HG02763 (cell line): ENCODE data around the gene GGACT.
"Not testable (repeated sequence)": the region's sequence is repeated elsewhere in the genome, so short reads cannot be mapped to it uniquely, and the experiment has no call there.

Experiments used
- ATAC-seq: cut with Tn5 transposase; IDR thresholded peaks from one replicate; pipeline ENCODE4 v1.9.1; 2021; ENCODE audit warnings: mild to moderate bottlenecking, moderate library complexity; ENCODE audit not compliant: unreplicated experiment

Gene GGACT

GRCh38 chr13:100601716-100602115, 13.1 kb upstream of the GGACT start:
- no peak for ATAC-seq

- ATAC-seq: no peak
Observed at GRCh38 chr13:100600915-100601314, 12.3 kb upstream of the GGACT start.

DNA sequence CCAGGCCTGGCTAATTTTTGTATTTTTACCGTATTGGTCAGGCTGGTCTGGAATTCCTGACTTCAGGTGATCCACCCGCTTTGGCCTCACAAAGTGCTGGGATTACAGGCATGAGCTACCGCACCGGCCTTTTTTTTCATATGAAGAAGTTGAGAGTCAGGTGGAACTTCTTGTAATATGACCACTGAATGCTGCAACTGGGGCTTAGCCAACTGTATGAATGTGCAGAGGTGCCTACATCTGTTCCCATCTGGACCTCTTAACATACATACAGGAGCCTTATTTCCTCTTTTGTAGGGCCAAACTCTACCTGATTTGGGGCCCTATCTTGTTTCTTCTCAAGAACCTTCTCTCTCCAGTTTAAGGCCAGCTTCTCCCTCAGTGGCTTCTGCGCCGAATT, 11.9 kb upstream of the GGACT start:
- ATAC-seq: no peak

GRCh38 chr13:100597253-100597652, 8.7 kb upstream of the GGACT start:
- no peak for ATAC-seq

DNA sequence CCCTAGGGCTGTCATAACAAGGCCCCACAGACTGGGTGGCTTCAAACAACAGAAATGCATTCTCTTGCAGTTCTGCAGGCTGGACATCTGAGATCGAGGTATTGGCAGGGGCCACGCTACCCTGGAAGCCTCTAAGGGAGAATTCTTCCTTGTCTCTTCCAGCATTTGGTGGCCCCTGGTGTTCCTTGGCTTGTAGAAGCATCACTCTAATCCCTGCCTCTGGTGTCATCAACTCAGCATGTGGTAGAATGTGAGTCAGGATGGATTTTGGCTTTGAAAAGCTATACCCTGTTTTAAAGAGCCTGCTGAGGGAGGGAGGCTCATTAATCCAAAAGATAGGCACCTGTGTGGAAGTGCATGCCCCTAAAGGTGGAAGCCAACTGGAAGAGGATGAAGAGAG, 7.9 kb upstream of the GGACT start:
- ATAC-seq: no peak

GRCh38 chr13:100594731-100595130, 6.1 kb upstream of the GGACT start:
- no peak for ATAC-seq

DNA sequence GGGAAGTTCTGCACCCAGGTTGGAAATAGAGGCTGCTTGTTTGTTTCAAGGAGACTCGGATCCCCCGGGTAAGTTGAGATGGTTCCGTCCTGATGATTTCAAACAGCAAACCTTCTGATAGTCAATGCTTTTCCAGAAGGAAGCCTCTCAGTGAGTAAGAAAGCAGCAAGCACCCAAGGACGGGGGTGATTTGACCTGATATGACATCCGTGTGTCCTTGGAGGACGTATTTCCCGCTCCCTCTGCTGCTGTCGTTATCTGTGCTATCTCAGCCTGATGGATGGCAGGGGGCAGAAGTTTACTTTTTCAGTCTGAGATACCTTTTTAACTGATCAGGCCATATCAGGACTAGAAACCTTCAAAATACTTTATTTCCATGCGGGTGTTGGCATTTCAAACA, 5.7 kb upstream of the GGACT start:
- ATAC-seq: no peak

GRCh38 chr13:100589178-100589725, 663 bp upstream of the GGACT start:
- no peak for ATAC-seq

GRCh38 chr13:100584896-100585295, 3.7 kb downstream of the GGACT start:
- ATAC-seq: no peak

- no peak for ATAC-seq
Observed at GRCh38 chr13:100581504-100581903, 7.1 kb downstream of the GGACT start.

- ATAC-seq: no peak
Observed at GRCh38 chr13:100581030-100581429, 7.6 kb downstream of the GGACT start.

- no peak for ATAC-seq
Observed at GRCh38 chr13:100580045-100580444, 8.5 kb downstream of the GGACT start.

- not testable (repeated sequence) for ATAC-seq
Observed at GRCh38 chr13:100577239-100577638, 11.3 kb downstream of the GGACT start.

DNA sequence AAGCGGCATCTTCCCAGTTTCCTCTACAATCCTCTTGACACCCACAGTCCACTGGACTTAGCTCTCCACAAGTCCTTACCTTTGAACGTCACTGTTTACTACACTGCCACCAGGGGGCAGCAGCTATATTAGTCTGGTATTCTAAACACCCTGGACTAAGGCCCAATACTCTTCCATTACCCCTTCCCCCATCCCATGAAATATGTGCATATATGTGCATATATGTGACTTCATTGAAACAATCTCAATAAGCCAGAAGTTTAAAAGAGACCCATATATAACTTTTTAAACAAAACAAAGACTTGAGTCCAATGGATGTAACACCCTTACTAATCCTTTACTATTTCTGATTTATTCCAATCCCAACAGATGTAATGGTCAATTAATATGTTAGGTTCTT, 15.5 kb downstream of the GGACT start:
- ATAC-seq: peak; percentile 90

DNA sequence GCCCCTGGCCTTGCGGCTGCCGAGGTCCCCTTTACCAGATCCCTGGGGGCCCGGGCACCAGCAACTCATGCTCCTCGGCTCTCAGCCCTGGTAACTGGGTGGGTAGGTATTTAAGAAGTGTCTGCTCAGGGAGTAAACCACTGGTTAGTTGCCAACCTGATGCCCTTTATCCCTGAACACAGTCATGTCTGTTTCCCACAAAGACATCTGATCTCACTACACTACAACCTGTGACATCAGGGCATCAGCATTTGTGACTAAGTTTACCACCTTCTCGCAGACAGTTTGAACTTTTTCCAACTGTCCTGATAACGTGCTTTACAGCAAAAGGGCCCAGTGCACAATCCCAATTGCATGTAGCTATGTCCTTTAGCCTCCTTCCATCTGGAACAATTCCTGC, 22.0 kb downstream of the GGACT start:
- no peak for ATAC-seq

DNA sequence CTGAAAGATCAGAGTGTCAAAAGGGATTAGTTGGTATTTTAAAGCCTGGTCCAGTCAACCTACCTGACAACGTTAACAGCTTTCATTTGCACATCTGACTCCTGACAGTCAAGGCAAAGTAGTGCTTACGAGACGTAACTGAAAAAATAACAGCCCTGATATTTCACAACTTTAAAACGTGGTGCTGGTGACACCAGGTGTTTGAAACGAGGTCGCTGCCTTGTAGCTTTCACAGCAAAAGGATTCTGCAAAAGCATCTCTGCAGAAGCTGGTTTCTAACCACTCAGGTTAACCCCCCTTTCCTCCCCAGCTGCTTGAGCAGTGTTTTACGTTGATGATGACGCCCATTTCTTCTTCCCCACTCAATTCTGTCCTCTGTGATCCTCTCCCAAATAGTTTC, 23.3 kb downstream of the GGACT start:
- ATAC-seq: no peak

DNA sequence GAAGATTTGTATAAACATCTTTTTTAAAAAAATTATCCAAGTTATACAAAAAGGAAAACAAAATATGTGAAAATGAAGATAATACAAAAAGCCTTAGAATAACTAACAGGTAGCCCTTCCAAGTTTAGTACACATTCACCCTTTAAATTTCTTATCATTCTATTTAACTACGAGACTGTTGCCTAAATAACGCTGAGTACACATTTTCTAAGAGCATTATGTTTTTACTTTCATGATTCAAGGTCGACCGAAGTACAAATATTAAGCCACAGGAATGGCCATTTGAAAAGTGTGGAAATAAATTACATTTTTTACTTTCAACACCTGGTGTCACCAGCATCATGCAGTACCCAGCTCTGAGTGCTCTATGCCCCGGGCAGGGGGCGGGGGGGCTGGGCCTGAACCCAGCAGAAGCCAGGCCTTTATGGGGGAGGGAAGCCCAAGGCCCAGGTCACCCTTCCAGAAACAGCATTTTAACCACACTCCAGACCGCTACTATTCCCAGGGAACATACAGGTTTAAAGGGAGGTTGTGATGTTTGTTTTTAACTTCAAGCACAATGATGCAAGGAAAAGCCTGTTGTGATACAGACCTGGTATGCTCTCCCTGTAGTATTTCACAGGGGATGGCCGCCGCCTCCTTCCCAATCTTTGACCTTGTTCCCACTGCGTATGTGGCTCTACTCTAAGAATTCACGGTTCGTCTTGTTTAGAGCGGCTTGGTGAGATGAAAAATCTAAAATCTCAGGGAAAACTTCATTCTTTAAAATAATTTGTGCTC, 24.0 kb downstream of the GGACT start:
- ATAC-seq: no peak

DNA sequence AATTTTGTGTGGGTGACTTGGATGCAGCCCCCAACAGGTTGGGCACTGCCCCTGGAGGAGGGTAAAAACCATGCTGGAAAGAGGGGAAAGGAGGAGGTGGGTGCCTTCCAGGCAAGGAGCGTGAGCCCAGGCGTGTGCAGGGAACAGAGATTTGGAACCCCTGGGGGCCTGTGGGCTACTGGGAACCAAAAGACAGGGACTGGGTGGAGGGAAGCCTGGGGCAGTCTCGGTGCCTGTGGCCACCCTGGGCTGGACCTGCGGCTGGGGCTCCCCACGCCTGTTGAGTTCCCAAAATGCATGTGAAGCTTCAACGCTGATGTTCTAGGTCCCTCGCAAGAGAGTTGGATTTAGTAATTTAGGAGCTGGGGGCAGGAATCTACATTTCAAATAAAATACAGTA, 24.8 kb downstream of the GGACT start:
- no peak for ATAC-seq

- ATAC-seq: no peak
Observed at GRCh38 chr13:100561599-100562204, 26.9 kb downstream of the GGACT start.

- ATAC-seq: no peak
Observed at GRCh38 chr13:100561158-100561499, 27.5 kb downstream of the GGACT start.

DNA sequence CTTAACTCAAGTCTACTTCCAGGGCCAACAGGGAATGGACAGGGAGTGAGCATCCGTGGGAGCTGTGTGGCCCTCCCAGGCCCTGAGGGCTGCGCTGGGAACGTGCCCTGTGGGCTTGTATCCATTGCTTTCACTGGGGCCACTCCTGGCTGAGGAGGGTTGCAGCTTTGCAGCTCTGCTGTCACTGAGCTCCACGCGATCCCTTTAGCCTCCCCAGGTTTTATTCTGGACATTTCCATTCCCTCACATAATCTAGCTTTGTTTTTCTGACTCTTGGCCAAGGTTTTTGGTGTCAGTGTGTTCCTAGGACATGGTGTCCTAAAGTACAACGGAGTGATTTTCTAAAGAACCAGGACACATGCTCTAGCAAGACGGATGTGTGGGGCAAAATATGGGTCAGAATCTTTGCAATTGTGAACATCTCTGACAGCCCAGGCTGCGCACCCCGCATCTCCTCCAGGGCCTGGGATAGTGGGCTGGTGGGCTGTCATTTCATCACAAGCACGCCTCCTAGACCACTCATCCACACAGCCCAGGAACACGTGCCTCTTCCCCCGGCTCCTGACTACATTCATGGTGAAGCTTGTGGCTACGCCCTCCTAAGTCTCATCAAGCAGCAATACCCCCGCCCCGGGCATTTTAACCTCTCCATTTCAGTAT, 28.0 kb downstream of the GGACT start:
- ATAC-seq: no peak

- no peak for ATAC-seq
Observed at GRCh38 chr13:100559886-100560285, 28.7 kb downstream of the GGACT start.
